ENCODE data around the gene VSTM4. TPM values are rescaled to one million over a fixed set of nuclear protein-coding genes. Genes with fewer than 3 reads are reported as not detected.

The VSTM4 gene
- total RNA-seq, 1 donor from 2014 or later: 0.50 TPM

- no peak overlapping the region for H3K4me3 ChIP-seq (ENCODE audit: low read depth, low read length)
- no peaks in the 10 kb centered on the region for H3K36me3 ChIP-seq (ENCODE audit: control insufficient read depth, insufficient read depth, low read length)
- no peaks in the 10 kb centered on the region for H3K27me3 ChIP-seq (ENCODE audit: control insufficient read depth, insufficient read depth, low read length)
- TF ChIP-seq, protein P1, sequence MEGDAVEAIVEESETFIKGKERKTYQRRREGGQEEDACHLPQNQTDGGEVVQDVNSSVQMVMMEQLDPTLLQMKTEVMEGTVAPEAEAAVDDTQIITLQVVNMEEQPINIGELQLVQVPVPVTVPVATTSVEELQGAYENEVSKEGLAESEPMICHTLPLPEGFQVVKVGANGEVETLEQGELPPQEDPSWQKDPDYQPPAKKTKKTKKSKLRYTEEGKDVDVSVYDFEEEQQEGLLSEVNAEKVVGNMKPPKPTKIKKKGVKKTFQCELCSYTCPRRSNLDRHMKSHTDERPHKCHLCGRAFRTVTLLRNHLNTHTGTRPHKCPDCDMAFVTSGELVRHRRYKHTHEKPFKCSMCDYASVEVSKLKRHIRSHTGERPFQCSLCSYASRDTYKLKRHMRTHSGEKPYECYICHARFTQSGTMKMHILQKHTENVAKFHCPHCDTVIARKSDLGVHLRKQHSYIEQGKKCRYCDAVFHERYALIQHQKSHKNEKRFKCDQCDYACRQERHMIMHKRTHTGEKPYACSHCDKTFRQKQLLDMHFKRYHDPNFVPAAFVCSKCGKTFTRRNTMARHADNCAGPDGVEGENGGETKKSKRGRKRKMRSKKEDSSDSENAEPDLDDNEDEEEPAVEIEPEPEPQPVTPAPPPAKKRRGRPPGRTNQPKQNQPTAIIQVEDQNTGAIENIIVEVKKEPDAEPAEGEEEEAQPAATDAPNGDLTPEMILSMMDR (IDR thresholded peaks at IDR 0.05; ENCODE audit: insufficient read depth, low read length, poor library complexity, severe bottlenecking): no peak
- no peak for DNase-seq (ENCODE audit: low read depth)
Observed at GRCh38 chr10:49071160-49071761, 44.1 kb downstream of the VSTM4 start.

DNA sequence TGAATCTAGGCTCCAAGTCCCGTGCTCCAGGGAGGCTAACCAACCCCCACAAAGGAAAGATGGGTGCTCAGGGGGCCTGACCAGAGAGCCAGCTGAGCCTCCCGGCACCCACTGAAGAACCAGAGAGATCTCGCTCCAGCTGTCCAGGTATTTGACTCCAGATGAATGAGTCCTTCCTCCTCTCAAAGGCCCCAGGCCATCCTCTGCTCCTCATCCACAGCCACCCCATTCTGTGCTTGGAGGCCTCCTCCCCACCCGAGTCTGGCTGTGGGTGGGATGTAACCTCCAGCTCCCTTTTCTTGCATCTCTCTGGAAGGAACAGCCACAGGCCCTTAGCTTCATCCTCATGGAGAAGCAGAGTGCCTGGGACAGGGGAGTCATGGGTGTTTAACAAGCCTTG, 44.6 kb downstream of the VSTM4 start:
- DNase-seq (ENCODE audit: low read depth): no peak
- Histone ChIP-seq H3K27me3 (ENCODE audit: control insufficient read depth, insufficient read depth, low read length) (no peaks in the 10 kb centered on the region), H3K36me3 (ENCODE audit: control insufficient read depth, insufficient read depth, low read length) (no peaks in the 10 kb centered on the region), H3K4me3 (ENCODE audit: low read depth, low read length) (no peak overlapping the region)
- TF ChIP-seq, protein P1 (IDR thresholded peaks at IDR 0.05; ENCODE audit: insufficient read depth, low read length, poor library complexity, severe bottlenecking): no peak

- Histone ChIP-seq H3K27me3 (ENCODE audit: control insufficient read depth, insufficient read depth, low read length) (no peaks in the 10 kb centered on the region), H3K36me3 (ENCODE audit: control insufficient read depth, insufficient read depth, low read length) (no peaks in the 10 kb centered on the region), H3K4me3 (ENCODE audit: low read depth, low read length) (no peak overlapping the region)
- TF ChIP-seq, protein P1 (IDR thresholded peaks at IDR 0.05; ENCODE audit: insufficient read depth, low read length, poor library complexity, severe bottlenecking): no peak
- DNase-seq (ENCODE audit: low read depth): no peak
Observed at GRCh38 chr10:49068672-49069217, 46.6 kb downstream of the VSTM4 start.

DNA sequence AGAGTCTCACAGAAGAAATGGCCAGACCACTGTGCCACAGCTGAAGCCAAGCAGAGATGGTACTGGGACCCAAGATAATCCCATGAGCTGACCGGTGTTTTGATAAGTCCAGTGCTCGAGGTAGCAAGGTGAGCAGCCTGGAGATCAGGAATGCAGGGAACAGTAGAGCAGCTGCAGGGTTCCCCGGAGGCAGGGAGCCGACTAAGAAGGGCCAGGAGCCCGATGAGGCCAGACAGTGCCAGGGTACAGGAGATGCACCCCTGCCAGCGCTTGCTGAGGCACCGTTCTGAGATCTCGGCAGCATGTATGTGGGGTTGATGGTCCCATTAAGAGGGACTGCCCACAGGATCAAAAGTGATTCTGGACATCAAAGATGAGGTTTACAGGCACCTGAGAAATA, 47.1 kb downstream of the VSTM4 start:
- Histone ChIP-seq H3K4me3 (ENCODE audit: low read depth, low read length) (no peak overlapping the region), H3K36me3 (ENCODE audit: control insufficient read depth, insufficient read depth, low read length) (no peaks in the 10 kb centered on the region), H3K27me3 (ENCODE audit: control insufficient read depth, insufficient read depth, low read length) (no peaks in the 10 kb centered on the region)
- no peak for DNase-seq (ENCODE audit: low read depth)
- TF ChIP-seq, protein P1 (IDR thresholded peaks at IDR 0.05; ENCODE audit: insufficient read depth, low read length, poor library complexity, severe bottlenecking): no peak

- DNase-seq (ENCODE audit: low read depth): no peak
- Histone ChIP-seq H3K36me3 (ENCODE audit: control insufficient read depth, insufficient read depth, low read length) (no peaks in the 10 kb centered on the region), H3K27me3 (ENCODE audit: control insufficient read depth, insufficient read depth, low read length) (no peaks in the 10 kb centered on the region), H3K4me3 (ENCODE audit: low read depth, low read length) (no peak overlapping the region)
- TF ChIP-seq, protein P1 (IDR thresholded peaks at IDR 0.05; ENCODE audit: insufficient read depth, low read length, poor library complexity, severe bottlenecking): no peak
Observed at GRCh38 chr10:49066944-49067730, 48.2 kb downstream of the VSTM4 start.
